HFFc6 (cell line): Measurements from ENCODE around the gene FIBCD1. TPM values are rescaled to one million over a fixed set of nuclear protein-coding genes. Genes with fewer than 3 reads are reported as not detected.

Experiments used
- DNase-seq: peaks from one replicate; pipeline ENCODE4 v3.0.0-alpha.2; 2018
- H3K27ac Mint-ChIP-seq: 2 replicates; pipeline ENCODE4 v1.8.0; 2020; ENCODE audit warnings: mild to moderate bottlenecking, mixed read lengths
- H3K27me3 Mint-ChIP-seq: 2 replicates; pipeline ENCODE4 v1.8.0; 2021; ENCODE audit warnings: mild to moderate bottlenecking, moderate library complexity, mixed read lengths; ENCODE audit not compliant: insufficient read depth
- H3K36me3 Mint-ChIP-seq: 2 replicates; pipeline ENCODE4 v1.8.0; 2021; ENCODE audit warnings: low read depth, mixed read lengths
- H3K4me1 Mint-ChIP-seq: 2 replicates; pipeline ENCODE4 v1.8.0; 2020; ENCODE audit warnings: low read depth, mixed read lengths
- H3K4me3 Mint-ChIP-seq: 2 replicates; pipeline ENCODE4 v1.8.0; 2020; ENCODE audit warnings: mild to moderate bottlenecking, moderate library complexity, mixed read lengths
- H3K9me3 Mint-ChIP-seq: 2 replicates; pipeline ENCODE4 v1.8.0; 2020; ENCODE audit warnings: mild to moderate bottlenecking, mixed read lengths
- total RNA-seq, 6 experiments: library from RNA; stranded (reverse); fragmentation: NEBNext Ultra II Directional; extraction: Animal tissue kit (Norgen Biotek cat#: 25700); gene quantifications; 2 replicates in 1 of 6; 3 replicates in 5 of 6; pipeline ENCODE4 v1.2.3, GENCODE V29; 2021
- TF ChIP-seq, protein P1 (sequence below): fragments of 200-600 bp; sonication (generic); IDR thresholded peaks from 2 replicates; pipeline ENCODE4 v1.5.0; 2021; ENCODE audit warnings: antibody characterized with exemption, mild to moderate bottlenecking

The FIBCD1 gene
- total RNA-seq, 6 experiments from 2014 or later, result 1.5 to 9.0 (median 8.0) TPM

DNA sequence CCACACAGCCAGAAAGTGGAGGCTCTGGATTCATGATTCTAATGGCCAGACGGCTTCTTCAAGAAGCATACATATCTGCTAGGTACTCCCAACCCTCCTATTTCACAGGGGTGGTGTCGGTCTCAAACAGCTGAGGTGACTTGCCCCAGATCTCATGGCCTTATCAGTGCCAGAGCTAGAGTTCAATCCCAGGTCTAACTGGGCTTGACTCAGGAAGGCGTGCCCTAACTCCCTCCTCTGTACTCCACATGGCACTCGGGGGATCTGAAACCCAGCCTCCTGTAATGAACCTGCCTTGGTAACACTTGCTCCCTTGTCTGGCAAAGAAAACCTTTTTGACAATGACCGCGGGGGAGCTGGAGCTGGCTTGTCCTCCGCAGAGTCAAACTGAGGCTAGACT, 44.5 kb downstream of the FIBCD1 start:
- no peaks in the 10 kb centered on the region for H3K9me3 Mint-ChIP-seq
- no peaks in the 10 kb centered on the region for H3K36me3 Mint-ChIP-seq
- DNase-seq, result no peak
- H3K27me3 Mint-ChIP-seq, result peaks cover 15% of the 10 kb centered on the region
- no peaks in the 10 kb centered on the region; the same call in 1 of the 2 replicates for H3K4me1 Mint-ChIP-seq
- H3K4me3 Mint-ChIP-seq, result no peak overlapping the region
- H3K27ac Mint-ChIP-seq, result no peak overlapping the region; the same call in 1 of the 2 replicates
- TF ChIP-seq, protein P1, sequence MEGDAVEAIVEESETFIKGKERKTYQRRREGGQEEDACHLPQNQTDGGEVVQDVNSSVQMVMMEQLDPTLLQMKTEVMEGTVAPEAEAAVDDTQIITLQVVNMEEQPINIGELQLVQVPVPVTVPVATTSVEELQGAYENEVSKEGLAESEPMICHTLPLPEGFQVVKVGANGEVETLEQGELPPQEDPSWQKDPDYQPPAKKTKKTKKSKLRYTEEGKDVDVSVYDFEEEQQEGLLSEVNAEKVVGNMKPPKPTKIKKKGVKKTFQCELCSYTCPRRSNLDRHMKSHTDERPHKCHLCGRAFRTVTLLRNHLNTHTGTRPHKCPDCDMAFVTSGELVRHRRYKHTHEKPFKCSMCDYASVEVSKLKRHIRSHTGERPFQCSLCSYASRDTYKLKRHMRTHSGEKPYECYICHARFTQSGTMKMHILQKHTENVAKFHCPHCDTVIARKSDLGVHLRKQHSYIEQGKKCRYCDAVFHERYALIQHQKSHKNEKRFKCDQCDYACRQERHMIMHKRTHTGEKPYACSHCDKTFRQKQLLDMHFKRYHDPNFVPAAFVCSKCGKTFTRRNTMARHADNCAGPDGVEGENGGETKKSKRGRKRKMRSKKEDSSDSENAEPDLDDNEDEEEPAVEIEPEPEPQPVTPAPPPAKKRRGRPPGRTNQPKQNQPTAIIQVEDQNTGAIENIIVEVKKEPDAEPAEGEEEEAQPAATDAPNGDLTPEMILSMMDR, result no peak

DNA sequence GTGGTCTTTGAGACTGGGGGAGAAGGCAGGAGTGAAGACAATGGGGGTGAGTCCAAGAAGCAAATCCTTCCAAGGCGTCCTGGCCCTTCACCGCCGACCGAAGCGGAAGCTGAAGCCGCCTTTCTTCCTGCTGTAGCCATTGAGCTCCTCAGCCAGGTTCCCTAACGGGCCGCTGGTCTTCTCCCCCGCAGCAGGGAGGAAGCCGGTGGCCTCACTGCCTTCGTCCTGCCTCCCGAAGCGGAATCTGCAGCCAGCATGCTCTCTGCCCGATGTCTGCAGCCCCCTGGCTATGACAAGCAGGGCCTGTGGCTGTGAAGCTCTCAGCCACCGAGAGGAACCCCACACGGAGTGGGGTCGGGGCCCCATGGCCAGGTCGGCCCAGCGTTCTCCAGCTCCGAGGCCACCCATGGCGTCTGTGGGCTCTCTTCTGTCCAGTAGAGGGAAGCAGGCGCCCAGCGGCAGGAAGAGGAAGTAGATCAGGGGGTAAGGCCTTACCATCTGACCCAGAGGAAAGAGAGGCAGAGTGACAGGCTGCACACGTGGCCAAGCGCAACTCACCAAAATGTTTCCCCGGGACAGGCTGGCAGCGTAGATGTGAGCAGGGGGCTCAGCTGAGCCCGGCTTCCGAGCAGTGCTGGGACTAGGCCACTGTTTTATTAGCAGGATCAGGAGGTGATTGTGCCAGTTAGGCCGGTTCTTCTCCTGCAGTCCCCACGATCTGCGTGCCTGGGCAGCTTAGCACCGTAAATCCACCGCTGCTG, 45.5 kb downstream of the FIBCD1 start:
- H3K9me3 Mint-ChIP-seq, result no peaks in the 10 kb centered on the region
- H3K36me3 Mint-ChIP-seq, result no peaks in the 10 kb centered on the region
- no peak overlapping the region for H3K4me3 Mint-ChIP-seq
- no peak for DNase-seq
- TF ChIP-seq, protein P1, result no peak
- H3K27me3 Mint-ChIP-seq, result peaks cover 15% of the 10 kb centered on the region
- H3K27ac Mint-ChIP-seq, result no peak overlapping the region
- H3K4me1 Mint-ChIP-seq, result no peaks in the 10 kb centered on the region; the same call in 1 of the 2 replicates

DNA sequence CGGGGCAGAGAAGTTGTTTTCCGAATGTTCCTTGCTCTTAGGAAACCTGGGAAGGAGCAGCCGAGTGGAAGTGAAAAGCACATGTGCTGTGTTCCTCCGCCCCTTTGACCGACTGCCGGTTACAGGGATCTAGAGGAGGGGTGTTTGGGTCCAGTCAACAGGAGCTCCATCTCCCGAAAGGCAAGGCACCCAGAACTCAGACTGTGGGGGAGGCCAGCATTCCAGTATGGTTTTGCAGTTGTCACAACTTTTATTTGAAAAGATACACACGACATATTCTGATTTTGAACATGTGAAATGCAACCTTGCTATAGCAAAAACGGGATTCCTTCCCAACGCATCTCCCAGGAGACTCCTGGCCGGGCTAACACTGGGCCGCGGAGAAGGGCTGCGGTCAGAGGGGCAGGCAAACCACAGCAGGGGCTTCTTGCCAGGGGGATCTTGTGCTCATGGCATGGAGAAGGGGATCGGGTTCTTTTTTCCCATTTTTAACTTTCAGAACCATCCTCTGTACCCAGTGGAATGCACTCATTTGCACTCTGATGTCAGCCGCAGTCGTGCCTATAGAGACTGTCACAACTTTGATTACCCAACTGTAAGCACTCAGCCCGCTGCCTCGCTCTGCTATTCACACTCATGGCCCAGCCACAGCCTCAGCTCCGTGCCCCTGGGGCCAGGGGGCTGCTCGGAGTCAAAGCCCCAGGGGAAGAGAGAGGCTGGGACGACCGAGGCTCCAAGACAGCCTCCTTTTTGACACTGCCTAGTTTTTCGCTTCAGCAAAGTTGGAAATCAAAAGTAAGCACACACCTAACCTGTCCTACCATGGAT, 46.4 kb downstream of the FIBCD1 start:
- H3K27ac Mint-ChIP-seq, result no peak overlapping the region

DNA sequence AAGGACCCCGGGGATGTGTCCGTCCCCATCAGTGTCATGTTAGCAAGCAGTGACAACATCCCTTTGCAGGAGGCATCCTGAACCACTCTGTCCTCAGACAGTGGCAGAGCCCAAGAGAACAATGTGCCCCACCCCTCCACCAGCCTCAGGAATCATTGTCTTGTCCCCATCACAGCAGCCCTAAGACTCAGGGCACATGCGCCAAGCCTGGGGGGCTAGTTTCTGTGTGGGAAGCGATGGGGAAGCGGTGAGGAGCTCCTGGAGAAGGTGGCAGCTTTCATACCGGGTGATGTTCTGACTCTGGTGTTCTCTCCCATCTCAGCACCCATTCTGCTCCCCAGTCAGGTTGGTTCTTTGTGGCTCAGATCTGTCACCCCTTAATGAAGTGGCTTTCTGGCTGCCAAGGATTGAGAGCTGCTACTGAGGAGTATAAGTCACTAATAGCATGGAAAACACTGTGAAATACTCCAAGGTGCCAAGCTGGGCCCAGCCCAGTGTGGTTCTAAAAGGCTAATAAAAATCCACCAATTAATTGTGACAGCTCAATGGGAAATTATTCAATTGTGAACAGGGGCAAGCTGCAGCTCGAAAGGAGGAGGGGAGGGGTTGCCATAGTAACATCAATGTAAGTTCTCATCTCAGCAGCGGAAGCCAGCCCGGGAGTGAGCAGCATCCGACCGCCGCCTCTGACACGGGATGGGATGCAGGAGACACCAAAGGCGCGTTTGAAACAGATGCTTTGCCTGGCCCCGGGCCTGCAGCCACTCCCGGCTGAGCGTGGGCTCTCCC, 47.2 kb downstream of the FIBCD1 start:
- Mint-ChIP-seq H3K4me3 (no peak overlapping the region), H3K36me3 (peaks cover 7% of the 10 kb centered on the region; the same call in 1 of the 2 replicates), H3K9me3 (no peaks in the 10 kb centered on the region), H3K27me3 (peaks cover 9% of the 10 kb centered on the region), H3K4me1 (no peaks in the 10 kb centered on the region; the same call in 1 of the 2 replicates), H3K27ac (no peak overlapping the region)
- DNase-seq, result no peak
- TF ChIP-seq, protein P1, result no peak

More for the DNA sequence above, 46.4 kb downstream of the FIBCD1 start:
- 0 out of 2 replicates have a peak, but pooled peaks cover under 1% of the 10 kb centered on the region for H3K36me3 Mint-ChIP-seq
- no peaks in the 10 kb centered on the region for H3K9me3 Mint-ChIP-seq
- H3K27me3 Mint-ChIP-seq, result peaks cover 15% of the 10 kb centered on the region
- H3K4me1 Mint-ChIP-seq, result no peaks in the 10 kb centered on the region; the same call in 1 of the 2 replicates
- no peak overlapping the region for H3K4me3 Mint-ChIP-seq
- TF ChIP-seq, protein P1, result no peak
- no peak for DNase-seq
